Gastrocnemius medialis (tissue), 4 donors: ENCODE results near the gene GSPT1. TPM values are rescaled to one million over a fixed set of nuclear protein-coding genes. Genes with fewer than 3 reads are reported as not detected.

Source experiments
- ATAC-seq, 2 donors: fragments of 150-250 bp; one replicate each; pipeline ENCODE4 v1.9.1; 2016
- DNase-seq, 2 donors: peaks; one replicate each; pipeline ENCODE4 v3.0.0-alpha.2; 2019
- H3K27ac ChIP-seq, 4 donors: fragments of 200-600 bp; sonication (generic); 1 replicate in 1 of 4; 2 replicates in 3 of 4; pipeline ENCODE4 v1.5.1; 2016 to 2018; ENCODE audit warnings: mild to moderate bottlenecking in 2 of 4, moderate library complexity in 1 of 4
- H3K27me3 ChIP-seq, 3 donors: fragments of 200-600 bp; sonication (generic) in 2 of 3; 1 replicate in 1 of 3; 2 replicates in 2 of 3; pipeline versions ENCODE4 v1.5.1 to v1.6.0; 2016 to 2019; ENCODE audit warnings: mild to moderate bottlenecking in 1 of 3, moderate library complexity in 1 of 3
- H3K36me3 ChIP-seq, 2 donors: fragments of 200-600 bp; sonication (generic) in 1 of 2; one replicate each; pipeline ENCODE4 v1.5.1; 2017 to 2018
- H3K4me1 ChIP-seq, 2 donors: fragments of 200-600 bp; sonication (generic) in 1 of 2; one replicate each; pipeline ENCODE4 v1.5.1; 2016 to 2017; ENCODE audit warnings: mild to moderate bottlenecking in 2 of 2
- H3K4me3 ChIP-seq, 4 donors: fragments of 200-600 bp; sonication (generic) in 3 of 4; 1 replicate in 1 of 4; 2 replicates in 3 of 4; pipeline ENCODE4 v1.5.1; 2016 to 2019; ENCODE audit warnings: mild to moderate bottlenecking in 2 of 4
- H3K9me3 ChIP-seq, 3 donors: fragments of 200-600 bp; sonication (generic) in 2 of 3; 1 replicate in 1 of 3; 2 replicates in 2 of 3; pipeline ENCODE4 v1.5.1; 2016 to 2019
- CTCF ChIP-seq, 5 experiments: fragments of 450-650 bp in 3 of 5; fragments of 200-600 bp in 2 of 5; sonication (generic) in 2 of 5; IDR thresholded peaks in 4 of 5; conservative IDR thresholded peaks in 1 of 5; 1 replicate in 4 of 5; 2 replicates in 1 of 5; pipeline ENCODE4 v1.5.1; 2016 to 2019; ENCODE audit warnings: antibody characterized with exemption in 5 of 5, mild to moderate bottlenecking in 3 of 5, moderate library complexity in 3 of 5
- POLR2A ChIP-seq, 2 donors: fragments of 450-650 bp; IDR thresholded peaks; one replicate each; pipeline ENCODE4 v1.6.1; 2017; ENCODE audit warnings: antibody characterized with exemption in 2 of 2, mild to moderate bottlenecking in 2 of 2, moderate library complexity in 2 of 2
- in situ Hi-C, 4 donors: fragments of 200-750 bp; cut with MboI; loops; one replicate each; pipeline versions ENCODE4 v1.15.0 to v1.8.0; 2017; ENCODE audit warnings: low sequenced_read_pairs in 4 of 4
- intact Hi-C: fragments of 100-400 bp; cut with DNase I; formaldehyde crosslinking; loops from one replicate; pipeline ENCODE4 v1.15.1; 2023; ENCODE audit warnings: low total_unique reads
- total RNA-seq, 4 donors: library from RNA; depleted of rRNA; stranded (reverse); fragments of >200 nt; gene quantifications; one replicate each; pipeline versions ENCODE4 v1.1.0 to v1.2.3, GENCODE V29; 2016

Gene GSPT1
- total RNA-seq, 4 donors from 2014 or later = 86.9 to 169 (median 139) TPM

- no peaks in the 10 kb centered on the region for H3K27me3 ChIP-seq
- TF ChIP-seq POLR2A (IDR thresholded peaks at IDR 0.05) = no peak
- TF ChIP-seq CTCF (IDR thresholded peaks at IDR 0.05 in 4 of 5, conservative IDR thresholded peaks at IDR 0.05 in 1 of 5) = peak in 1 of 5 experiments; percentile 18
- intact Hi-C loops (no loop called here), in situ Hi-C loops (loop anchor here in 1 of 4 donors (25.0 kb wide), 1 partner anchor 191 kb away; no protein-coding TSS in a partner anchor)
- H3K36me3 ChIP-seq = peaks cover 0 to 44% of the 10 kb centered on the region in 2 donors
- H3K4me1 ChIP-seq = peaks cover 22 to 27% of the 10 kb centered on the region in 2 donors
- H3K27ac ChIP-seq = peak overlapping the region in 2 of 4 donors; percentile 30 to 41
- ATAC-seq (no peak), DNase-seq (no peak)
- H3K9me3 ChIP-seq = no peaks in the 10 kb centered on the region
- no peak overlapping the region for H3K4me3 ChIP-seq
Measured at GRCh38 chr16:11871193-11871592, 44.6 kb downstream of the GSPT1 start.

GRCh38 chr16:11870399-11870798, 45.4 kb downstream of the GSPT1 start:
- H3K4me1 ChIP-seq = peaks cover 22 to 32% of the 10 kb centered on the region in 2 donors
- ATAC-seq (no peak), DNase-seq (no peak)
- H3K36me3 ChIP-seq = peaks cover 0 to 36% of the 10 kb centered on the region in 2 donors
- H3K27me3 ChIP-seq = no peaks in the 10 kb centered on the region
- H3K27ac ChIP-seq = no peak overlapping the region
- TF ChIP-seq CTCF (IDR thresholded peaks at IDR 0.05 in 4 of 5, conservative IDR thresholded peaks at IDR 0.05 in 1 of 5) (no peak), POLR2A (IDR thresholded peaks at IDR 0.05) (no peak)
- intact Hi-C loops (no loop called here), in situ Hi-C loops (loop anchor here in 1 of 4 donors (25.0 kb wide), 1 partner anchor 192 kb away; no protein-coding TSS in a partner anchor)
- no peaks in the 10 kb centered on the region for H3K9me3 ChIP-seq
- no peak overlapping the region for H3K4me3 ChIP-seq

- TF ChIP-seq POLR2A (IDR thresholded peaks at IDR 0.05) (no peak), CTCF (IDR thresholded peaks at IDR 0.05 in 4 of 5, conservative IDR thresholded peaks at IDR 0.05 in 1 of 5) (no peak)
- Histone ChIP-seq H3K4me3 (no peak overlapping the region), H3K4me1 (peaks cover 28 to 35% of the 10 kb centered on the region in 2 donors), H3K27ac (peak overlapping the region in 1 of 4 donors; percentile 61), H3K36me3 (peaks cover 0 to 30% of the 10 kb centered on the region in 2 donors), H3K9me3 (no peaks in the 10 kb centered on the region), H3K27me3 (no peaks in the 10 kb centered on the region)
- DNase-seq (no peak), ATAC-seq (no peak)
- intact Hi-C loops = loop anchor here (1.0 kb wide), 1 partner anchor 22 kb away; no protein-coding TSS in a partner anchor
- in situ Hi-C loops = loop anchor here in 1 of 4 donors (25.0 kb wide), 1 partner anchor 193 kb away; no protein-coding TSS in a partner anchor
Measured at GRCh38 chr16:11869353-11870228, 46.2 kb downstream of the GSPT1 start.

GRCh38 chr16:11868412-11868980, 47.3 kb downstream of the GSPT1 start:
- H3K27me3 ChIP-seq = no peaks in the 10 kb centered on the region
- H3K9me3 ChIP-seq = no peaks in the 10 kb centered on the region
- H3K27ac ChIP-seq = peak overlapping the region in 2 of 4 donors; percentile 34 to 61
- TF ChIP-seq CTCF (IDR thresholded peaks at IDR 0.05 in 4 of 5, conservative IDR thresholded peaks at IDR 0.05 in 1 of 5) = no peak
- no peak for TF ChIP-seq POLR2A (IDR thresholded peaks at IDR 0.05)
- in situ Hi-C loops = loop anchor here in 1 of 4 donors (25.0 kb wide), 1 partner anchor 194 kb away; no protein-coding TSS in a partner anchor
- peaks cover 0 to 21% of the 10 kb centered on the region in 2 donors for H3K36me3 ChIP-seq
- intact Hi-C loops = no loop called here
- no peak for DNase-seq
- peaks cover 38 to 41% of the 10 kb centered on the region in 2 donors for H3K4me1 ChIP-seq
- no peak overlapping the region for H3K4me3 ChIP-seq
- ATAC-seq = no peak
